HL-60 (cell line): Measurements from ENCODE around the gene MRPL42.

Experiments
- CTCF ChIP-seq: IDR thresholded peaks from one replicate; pipeline ENCODE4 v1.5.1; 2011; ENCODE audit warnings: low read length, control low read depth, inconsistent platforms; ENCODE audit not compliant: insufficient read depth
- POLR2AphosphoS5 ChIP-seq: IDR thresholded peaks from 2 replicates; pipeline ENCODE4 v1.6.1; 2012; ENCODE audit warnings: low read depth
- REST ChIP-seq: IDR thresholded peaks from 2 replicates; pipeline ENCODE4 v1.6.1; 2012; ENCODE audit warnings: low read depth; ENCODE audit not compliant: insufficient replicate concordance

GRCh38 chr12:93524386-93525133 is 57.2 kb downstream of the MRPL42 start:
- TF ChIP-seq CTCF (no peak), POLR2AphosphoS5 (no peak), REST (no peak)
